Ishikawa (cell line): Measurements from ENCODE around the gene CCDC192.

Experiments used
- CEBPB ChIP-seq: IDR thresholded peaks from 2 replicates; pipeline ENCODE4 v1.6.1; 2012
- CREB1 ChIP-seq: IDR thresholded peaks from 2 replicates; pipeline ENCODE4 v1.6.1; 2012; ENCODE audit warnings: low read depth
- EGR1 ChIP-seq: IDR thresholded peaks from 2 replicates; pipeline ENCODE4 v1.6.1; 2012
- EP300 ChIP-seq: IDR thresholded peaks from 2 replicates; pipeline ENCODE4 v1.6.1; 2012; ENCODE audit warnings: borderline replicate concordance
- FOXM1 ChIP-seq: IDR thresholded peaks from 2 replicates; pipeline ENCODE4 v1.6.1; 2012; ENCODE audit warnings: low read depth, borderline replicate concordance
- NFIC ChIP-seq: IDR thresholded peaks from 2 replicates; pipeline ENCODE4 v1.6.1; 2012
- RAD21 ChIP-seq: IDR thresholded peaks from 2 replicates; pipeline ENCODE4 v1.6.1; 2012; ENCODE audit warnings: low read depth
- TAF1 ChIP-seq: IDR thresholded peaks from 2 replicates; pipeline ENCODE4 v1.6.1; 2012; ENCODE audit warnings: low read depth, mild to moderate bottlenecking
- TCF12 ChIP-seq: IDR thresholded peaks from 2 replicates; pipeline ENCODE4 v1.6.1; 2012; ENCODE audit warnings: low read depth
- TEAD4 ChIP-seq: IDR thresholded peaks from 2 replicates; pipeline ENCODE4 v1.6.1; 2012
- YY1 ChIP-seq: IDR thresholded peaks from 2 replicates; pipeline ENCODE4 v1.6.1; 2012; ENCODE audit warnings: low read depth
- ZBTB7A ChIP-seq: IDR thresholded peaks from 2 replicates; pipeline ENCODE4 v1.6.1; 2012; ENCODE audit warnings: low read depth
- TF ChIP-seq, protein P1 (sequence below): IDR thresholded peaks from 2 replicates; pipeline ENCODE4 v1.6.1; 2012
- TF ChIP-seq, protein P2 (sequence below): IDR thresholded peaks from 2 replicates; pipeline ENCODE4 v1.6.1; 2012
- TF ChIP-seq, protein P3 (sequence below): IDR thresholded peaks from 2 replicates; pipeline ENCODE4 v1.6.1; 2012; ENCODE audit warnings: low read depth, mild to moderate bottlenecking

The CCDC192 gene

DNA sequence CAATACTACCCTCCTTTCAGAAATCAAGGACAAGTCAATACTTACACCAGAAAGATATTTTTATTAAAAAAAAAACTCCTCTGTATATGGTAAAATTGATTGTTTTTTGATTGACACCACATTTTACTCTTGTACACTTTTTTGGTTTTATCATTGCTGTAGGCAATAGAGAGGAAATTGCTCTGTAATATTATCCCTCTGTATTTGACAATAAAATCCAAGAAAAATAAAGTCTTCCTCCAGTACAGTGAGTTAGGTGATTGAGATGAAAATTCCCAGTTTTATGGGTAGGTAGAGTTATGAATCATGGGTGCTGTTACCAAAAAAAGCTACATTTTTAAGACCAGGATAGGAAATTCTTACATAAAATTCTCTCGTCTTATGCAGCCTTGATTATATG, 22.6 kb upstream of the CCDC192 start:
- TF ChIP-seq, protein P1, sequence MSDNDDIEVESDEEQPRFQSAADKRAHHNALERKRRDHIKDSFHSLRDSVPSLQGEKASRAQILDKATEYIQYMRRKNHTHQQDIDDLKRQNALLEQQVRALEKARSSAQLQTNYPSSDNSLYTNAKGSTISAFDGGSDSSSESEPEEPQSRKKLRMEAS: no peak
- TF ChIP-seq, protein P2, sequence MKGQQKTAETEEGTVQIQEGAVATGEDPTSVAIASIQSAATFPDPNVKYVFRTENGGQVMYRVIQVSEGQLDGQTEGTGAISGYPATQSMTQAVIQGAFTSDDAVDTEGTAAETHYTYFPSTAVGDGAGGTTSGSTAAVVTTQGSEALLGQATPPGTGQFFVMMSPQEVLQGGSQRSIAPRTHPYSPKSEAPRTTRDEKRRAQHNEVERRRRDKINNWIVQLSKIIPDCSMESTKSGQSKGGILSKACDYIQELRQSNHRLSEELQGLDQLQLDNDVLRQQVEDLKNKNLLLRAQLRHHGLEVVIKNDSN: no peak
- no peak for TF ChIP-seq TAF1
- TF ChIP-seq YY1: no peak
- no peak for TF ChIP-seq TCF12
- no peak for TF ChIP-seq EP300
- no peak for TF ChIP-seq ZBTB7A
- no peak for TF ChIP-seq TEAD4
- no peak for TF ChIP-seq CREB1

DNA sequence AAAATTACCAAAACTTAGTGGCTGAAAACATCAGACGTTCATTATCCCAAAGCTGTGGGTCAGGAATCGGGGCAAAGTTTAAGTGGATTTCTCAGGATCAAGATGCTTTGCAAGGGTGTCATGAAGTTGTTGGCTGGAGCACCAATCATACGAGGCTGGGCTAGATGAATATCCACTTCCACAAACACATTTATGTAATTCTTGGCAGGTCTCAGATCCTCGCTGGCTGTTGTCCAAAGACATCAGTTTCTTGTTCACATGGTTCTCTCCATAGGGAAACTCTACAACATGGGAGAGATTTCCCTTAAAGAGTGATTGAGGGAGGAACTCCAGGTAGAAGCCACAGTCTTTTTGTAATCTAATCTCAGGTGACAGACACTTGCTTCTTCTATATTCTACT, 20.2 kb upstream of the CCDC192 start:
- TF ChIP-seq, protein P3, sequence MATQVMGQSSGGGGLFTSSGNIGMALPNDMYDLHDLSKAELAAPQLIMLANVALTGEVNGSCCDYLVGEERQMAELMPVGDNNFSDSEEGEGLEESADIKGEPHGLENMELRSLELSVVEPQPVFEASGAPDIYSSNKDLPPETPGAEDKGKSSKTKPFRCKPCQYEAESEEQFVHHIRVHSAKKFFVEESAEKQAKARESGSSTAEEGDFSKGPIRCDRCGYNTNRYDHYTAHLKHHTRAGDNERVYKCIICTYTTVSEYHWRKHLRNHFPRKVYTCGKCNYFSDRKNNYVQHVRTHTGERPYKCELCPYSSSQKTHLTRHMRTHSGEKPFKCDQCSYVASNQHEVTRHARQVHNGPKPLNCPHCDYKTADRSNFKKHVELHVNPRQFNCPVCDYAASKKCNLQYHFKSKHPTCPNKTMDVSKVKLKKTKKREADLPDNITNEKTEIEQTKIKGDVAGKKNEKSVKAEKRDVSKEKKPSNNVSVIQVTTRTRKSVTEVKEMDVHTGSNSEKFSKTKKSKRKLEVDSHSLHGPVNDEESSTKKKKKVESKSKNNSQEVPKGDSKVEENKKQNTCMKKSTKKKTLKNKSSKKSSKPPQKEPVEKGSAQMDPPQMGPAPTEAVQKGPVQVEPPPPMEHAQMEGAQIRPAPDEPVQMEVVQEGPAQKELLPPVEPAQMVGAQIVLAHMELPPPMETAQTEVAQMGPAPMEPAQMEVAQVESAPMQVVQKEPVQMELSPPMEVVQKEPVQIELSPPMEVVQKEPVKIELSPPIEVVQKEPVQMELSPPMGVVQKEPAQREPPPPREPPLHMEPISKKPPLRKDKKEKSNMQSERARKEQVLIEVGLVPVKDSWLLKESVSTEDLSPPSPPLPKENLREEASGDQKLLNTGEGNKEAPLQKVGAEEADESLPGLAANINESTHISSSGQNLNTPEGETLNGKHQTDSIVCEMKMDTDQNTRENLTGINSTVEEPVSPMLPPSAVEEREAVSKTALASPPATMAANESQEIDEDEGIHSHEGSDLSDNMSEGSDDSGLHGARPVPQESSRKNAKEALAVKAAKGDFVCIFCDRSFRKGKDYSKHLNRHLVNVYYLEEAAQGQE: no peak
- no peak for TF ChIP-seq TEAD4
- no peak for TF ChIP-seq TAF1
- TF ChIP-seq EGR1: no peak
- TF ChIP-seq ZBTB7A: no peak
- TF ChIP-seq YY1: no peak
- TF ChIP-seq NFIC: no peak
- TF ChIP-seq FOXM1: no peak
- TF ChIP-seq, protein P2: no peak
- TF ChIP-seq TCF12: no peak
- TF ChIP-seq CEBPB: no peak
- no peak for TF ChIP-seq RAD21
- no peak for TF ChIP-seq EP300
- TF ChIP-seq, protein P1: no peak
- TF ChIP-seq CREB1: no peak

DNA sequence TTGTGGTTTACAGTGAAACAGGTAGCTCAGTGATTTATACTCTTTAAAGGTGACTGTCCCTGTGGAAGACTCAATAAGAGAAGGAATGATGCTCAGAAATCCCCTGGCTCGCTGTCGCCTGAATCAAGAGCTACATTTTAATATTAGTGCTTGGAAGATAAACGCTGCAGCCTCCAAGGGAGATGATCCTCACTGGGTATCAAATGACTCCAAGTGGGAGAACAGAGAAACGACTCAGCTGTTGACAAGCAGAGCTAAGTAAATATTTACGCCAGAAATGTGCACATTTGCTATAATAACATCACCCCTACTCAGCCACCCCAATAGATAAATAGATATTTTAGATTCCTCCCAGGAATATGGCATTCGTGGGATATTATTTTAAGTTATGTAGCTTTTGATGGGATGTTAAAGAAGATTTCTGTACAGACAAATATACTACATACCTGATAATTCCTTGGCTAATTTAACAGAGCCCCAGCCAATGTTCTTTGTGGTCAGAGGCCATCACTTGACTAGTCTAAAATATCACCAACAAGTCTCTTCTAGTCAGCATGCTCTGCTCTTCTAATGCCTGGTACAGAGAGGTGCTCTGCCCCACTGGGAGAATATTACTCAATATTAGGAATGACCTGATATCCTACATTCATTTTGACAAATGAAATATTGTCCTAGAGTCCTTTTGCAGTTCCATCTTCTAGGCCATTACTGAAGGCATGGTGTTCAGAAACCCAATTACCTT, 18.3 kb upstream of the CCDC192 start:
- TF ChIP-seq EGR1 (no peak), CREB1 (no peak), ZBTB7A (no peak), TCF12 (no peak), RAD21 (no peak), NFIC (no peak), FOXM1 (no peak), EP300 (no peak)
- TF ChIP-seq, protein P2: no peak
- TF ChIP-seq, protein P1: no peak

DNA sequence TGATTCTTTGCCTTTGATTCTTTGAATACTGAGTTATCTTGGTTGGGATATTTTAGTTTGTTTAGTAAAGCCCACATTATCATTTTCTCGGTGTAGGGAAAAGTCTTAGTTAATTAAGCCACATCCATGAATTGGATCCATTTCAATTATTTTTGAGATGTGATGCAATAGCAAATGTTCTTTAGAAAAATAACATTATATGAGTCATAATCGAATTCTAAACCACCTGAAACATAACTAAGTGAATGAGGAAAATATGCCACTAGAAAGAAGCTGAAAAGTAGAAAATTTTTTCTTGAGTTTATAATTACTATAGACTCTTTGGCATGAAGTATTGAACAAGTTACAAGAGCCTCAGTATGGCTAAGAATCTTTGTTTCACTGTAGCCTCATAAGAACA, 17.5 kb upstream of the CCDC192 start:
- TF ChIP-seq, protein P1: no peak
- TF ChIP-seq RAD21 (no peak), YY1 (no peak), FOXM1 (no peak), ZBTB7A (no peak), EGR1 (no peak), NFIC (no peak), CREB1 (no peak), TAF1 (no peak), TCF12 (no peak), CEBPB (no peak)
- TF ChIP-seq, protein P2: no peak
- TF ChIP-seq, protein P3: no peak
